Naive thymus-derived CD8-positive, alpha-beta T cell (primary cell): Measurements from ENCODE around the gene EHD4. TPM values are rescaled to one million over a fixed set of nuclear protein-coding genes. Genes with fewer than 3 reads are reported as not detected.

Source experiments
- ATAC-seq, 2 donors: fragments of 150-1000 bp; cut with Tn5 transposase in 1 of 2; sonication (Bioruptor Pico), chemical (Tn5 transposase) in 1 of 2; 1 replicate in 1 of 2; 2 replicates in 1 of 2; pipeline ENCODE4 v1.10.0; 2021; ENCODE audit warnings: mild to moderate bottlenecking in 2 of 2, moderate library complexity in 2 of 2
- POLR2A ChIA-PET: fragments of 350-600 bp; sonication (Branson Sonifier 250); formaldehyde crosslinking; loops from one replicate; lab custom pipeline; 2021; ENCODE audit warnings: antibody characterized with exemption; lab: Charles Lee
- DNase-seq, 10 donors: peaks; one replicate each; pipeline versions ENCODE4 v3.0.0 to v3.0.0-alpha.2; 2020 to 2022
- H3K27ac Mint-ChIP-seq, 10 donors: one replicate each; pipeline ENCODE4 v1.8.0; 2020 to 2022; ENCODE audit warnings: mild to moderate bottlenecking in 10 of 10, mixed read lengths in 10 of 10, moderate library complexity in 4 of 10, inconsistent platforms in 1 of 10
- H3K27me3 Mint-ChIP-seq, 5 donors: one replicate each; pipeline ENCODE4 v1.8.0; 2021 to 2022; ENCODE audit warnings: mixed read lengths in 5 of 5
- H3K36me3 Mint-ChIP-seq, 3 donors: one replicate each; pipeline ENCODE4 v1.8.0; 2020 to 2022; ENCODE audit warnings: mixed read lengths in 3 of 3, mild to moderate bottlenecking in 2 of 3, inconsistent platforms in 1 of 3
- H3K4me1 Mint-ChIP-seq, 4 donors: one replicate each; pipeline ENCODE4 v1.8.0; 2021 to 2022; ENCODE audit warnings: mixed read lengths in 4 of 4
- H3K4me3 Mint-ChIP-seq, 10 donors: one replicate each; pipeline ENCODE4 v1.8.0; 2020 to 2022; ENCODE audit warnings: mild to moderate bottlenecking in 10 of 10, mixed read lengths in 10 of 10, moderate library complexity in 6 of 10, inconsistent platforms in 1 of 10
- H3K9me3 Mint-ChIP-seq, 9 donors: one replicate each; pipeline ENCODE4 v1.8.0; 2020 to 2022; ENCODE audit warnings: mixed read lengths in 9 of 9, mild to moderate bottlenecking in 3 of 9, inconsistent platforms in 1 of 9, moderate library complexity in 1 of 9
- polyA plus RNA-seq, 3 donors: library from polyadenylated mRNA; unstranded; fragments of 300-500 nt; fragmentation: Illumina TruSeq; gene quantifications; one replicate each; pipeline ENCODE4 v1.2.3, GENCODE V29; 2021
- total RNA-seq, 8 experiments: library from RNA in 2 of 8; stranded (reverse) in 2 of 8; gene quantifications; one replicate each; pipeline ENCODE4 v1.2.3 and lab custom pipeline; 2021 to 2026

EHD4 gene
- total and polyA plus RNA-seq, 5 experiments from 2014 or later = 5.2 to 10.4 (median 7.6) TPM

DNA sequence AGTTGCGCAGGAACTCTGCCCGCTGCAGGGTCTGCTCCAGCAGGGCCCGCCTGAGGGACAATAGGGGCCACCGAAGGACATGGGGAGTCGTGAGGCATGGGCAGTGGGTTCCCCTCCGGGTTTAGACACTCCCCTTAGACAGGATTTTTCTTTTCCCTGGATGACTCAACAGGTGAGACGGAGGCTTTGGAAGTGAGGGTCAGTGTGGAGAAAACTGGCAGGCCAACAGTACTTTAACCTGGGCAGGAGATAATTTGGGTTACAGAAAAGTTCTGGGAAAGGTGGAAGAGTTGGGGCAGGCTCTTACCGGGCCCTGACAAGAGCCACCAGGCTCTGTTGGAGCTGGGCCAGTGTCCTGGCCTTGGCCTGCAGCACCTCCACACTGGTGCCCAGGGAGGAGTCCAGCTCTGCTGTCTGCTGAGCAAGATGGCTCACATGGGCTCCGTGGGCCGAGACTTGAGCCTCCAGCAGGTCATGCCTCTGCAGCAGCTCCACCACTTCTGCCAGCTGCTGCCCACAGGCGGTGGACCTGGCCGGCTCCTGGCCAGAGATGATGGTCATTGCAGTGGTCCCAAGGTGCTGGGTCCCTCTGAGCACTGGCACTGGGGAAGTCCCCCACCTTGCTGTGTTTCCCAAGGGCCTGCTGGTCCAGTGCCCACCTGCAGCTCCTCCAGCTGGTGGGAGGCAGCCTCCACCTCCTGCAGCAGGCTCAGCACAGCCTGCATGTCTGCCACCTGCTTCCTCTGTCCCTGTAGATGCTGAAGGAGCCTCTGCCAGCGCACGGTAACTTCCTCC, 89.5 kb downstream of the EHD4 start:
- POLR2A ChIA-PET = interaction anchor here (1.6 kb wide), 1 partner anchor 12 kb away, joined by 5 read pairs; no protein-coding TSS in a partner anchor
- Mint-ChIP-seq H3K4me3 (peak overlapping the region in 7 of 10 donors; percentile 12 to 62 (median 36)), H3K36me3 (no peaks in the 10 kb centered on the region), H3K27me3 (peaks cover 6 to 27% (median 15%) of the 10 kb centered on the region in 5 donors), H3K9me3 (peaks cover 0 to 1% (median 0%) of the 10 kb centered on the region in 9 donors), H3K27ac (peak overlapping the region in 1 of 10 donors; percentile 78), H3K4me1 (peaks cover 9 to 22% (median 17%) of the 10 kb centered on the region in 4 donors)
- DNase-seq (no peak), ATAC-seq (no peak)

DNA sequence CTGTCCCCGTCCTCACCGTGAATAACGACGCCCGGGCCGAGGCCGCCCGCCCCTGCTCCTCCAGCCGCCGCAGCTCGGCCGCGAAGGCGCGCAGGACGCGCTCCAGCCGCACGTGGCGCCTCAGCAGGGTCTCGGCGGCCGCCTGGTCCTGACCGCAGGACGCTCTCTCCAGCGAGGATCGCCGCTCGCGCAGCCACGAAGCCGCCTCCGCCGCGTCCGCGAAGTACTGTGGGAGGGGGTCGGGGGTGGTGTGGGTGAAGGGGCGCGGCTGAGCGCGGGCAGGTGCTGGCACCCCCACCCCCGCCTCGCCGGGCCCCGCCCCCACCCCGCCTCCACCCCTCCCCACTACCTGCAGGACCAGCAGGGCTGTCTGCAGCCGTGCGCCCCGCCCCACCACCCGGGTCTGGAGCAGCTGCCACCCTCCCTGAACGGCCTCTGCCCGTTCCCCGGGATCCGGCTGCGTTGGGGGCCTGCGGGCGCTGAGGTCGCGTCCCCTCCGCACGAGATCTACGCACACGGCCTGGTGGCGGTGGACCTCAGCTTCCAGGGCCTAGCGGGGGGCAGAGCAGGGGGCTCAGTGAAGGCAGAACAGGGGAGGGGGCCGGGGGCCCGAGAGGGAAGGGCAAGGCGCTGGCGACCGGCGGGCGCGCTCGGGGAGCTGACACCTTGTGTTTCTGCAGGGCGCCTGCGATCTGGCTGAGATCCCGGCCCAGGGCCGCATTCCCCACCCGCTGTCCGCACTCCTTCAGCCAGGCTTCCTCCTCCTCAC, 90.3 kb downstream of the EHD4 start:
- Mint-ChIP-seq H3K9me3 (peaks cover 0 to 1% (median 0%) of the 10 kb centered on the region in 9 donors), H3K27ac (peak overlapping the region in 1 of 10 donors; percentile 78), H3K4me3 (peak overlapping the region in 4 of 10 donors; percentile 12 to 72 (median 40)), H3K27me3 (peaks cover 6 to 27% (median 15%) of the 10 kb centered on the region in 5 donors), H3K4me1 (peaks cover 7 to 18% (median 11%) of the 10 kb centered on the region in 4 donors), H3K36me3 (no peaks in the 10 kb centered on the region)
- DNase-seq = no peak
- peak; percentile 38 to 72 for ATAC-seq
- POLR2A ChIA-PET = interaction anchor here (1.2 to 1.6 kb wide), 2 partner anchors 13 to 20 kb away, joined by 3 to 5 read pairs; no protein-coding TSS in a partner anchor

DNA sequence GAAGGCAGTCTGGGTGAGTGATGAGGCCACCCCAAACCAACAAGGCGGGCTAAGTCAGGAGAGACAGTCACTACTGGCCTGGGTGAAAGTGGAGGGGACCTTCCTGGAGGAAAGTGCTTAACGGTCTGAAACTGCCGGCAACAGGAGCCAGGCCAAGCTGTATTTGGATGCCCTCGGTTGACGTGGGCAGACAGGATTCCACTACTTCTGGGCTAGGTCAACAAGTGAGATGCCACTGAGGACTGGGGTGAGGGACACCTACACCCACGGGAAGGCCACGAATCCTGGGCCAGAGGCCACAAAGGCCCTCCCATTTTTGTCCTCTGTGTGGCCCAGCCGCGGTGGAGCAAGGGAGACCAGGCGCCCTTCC, 90.8 kb downstream of the EHD4 start:
- Mint-ChIP-seq H3K36me3 (no peaks in the 10 kb centered on the region), H3K9me3 (peaks cover 0 to 1% (median 0%) of the 10 kb centered on the region in 9 donors), H3K4me1 (peaks cover 7 to 18% (median 11%) of the 10 kb centered on the region in 4 donors), H3K27ac (peak overlapping the region in 1 of 10 donors; percentile 18), H3K4me3 (peak overlapping the region; percentile 31 to 72 (median 58)), H3K27me3 (peaks cover 6 to 27% (median 15%) of the 10 kb centered on the region in 5 donors)
- POLR2A ChIA-PET = interaction anchor here (1.2 kb wide), 1 partner anchor 19 kb away, joined by 3 read pairs; no protein-coding TSS in a partner anchor
- no peak for ATAC-seq
- DNase-seq = no peak

DNA sequence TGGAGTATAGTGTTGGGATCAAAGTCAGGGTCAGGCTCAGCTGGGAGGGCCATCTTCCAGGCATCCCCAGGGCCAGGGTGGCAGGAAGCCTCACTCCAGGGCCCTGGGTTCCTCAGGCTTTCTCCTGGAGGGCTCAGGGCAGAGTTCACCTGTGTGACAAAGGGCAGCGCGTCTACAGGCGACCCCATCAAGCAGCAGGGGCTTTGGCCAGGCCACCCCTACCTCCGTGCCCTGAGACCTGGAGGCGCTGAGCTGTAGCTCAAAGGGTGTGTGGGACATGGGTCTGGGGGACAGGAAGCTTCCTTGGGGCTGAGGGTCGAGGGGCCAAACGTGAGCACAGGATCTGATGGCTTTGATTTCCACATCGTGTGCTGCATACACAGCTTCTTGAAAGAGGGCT, 91.3 kb downstream of the EHD4 start:
- peaks cover 6 to 27% (median 15%) of the 10 kb centered on the region in 5 donors for H3K27me3 Mint-ChIP-seq
- DNase-seq (no peak), ATAC-seq (no peak)
- peaks cover 9 to 18% (median 11%) of the 10 kb centered on the region in 4 donors for H3K4me1 Mint-ChIP-seq
- POLR2A ChIA-PET = interaction anchor here (1.2 kb wide), 1 partner anchor 19 kb away, joined by 3 read pairs; no protein-coding TSS in a partner anchor
- H3K36me3 Mint-ChIP-seq = no peaks in the 10 kb centered on the region
- H3K4me3 Mint-ChIP-seq = peak overlapping the region; percentile 31 to 72 (median 58)
- H3K27ac Mint-ChIP-seq = peak overlapping the region in 1 of 10 donors; percentile 18
- peaks cover 0 to 1% (median 0%) of the 10 kb centered on the region in 9 donors for H3K9me3 Mint-ChIP-seq

DNA sequence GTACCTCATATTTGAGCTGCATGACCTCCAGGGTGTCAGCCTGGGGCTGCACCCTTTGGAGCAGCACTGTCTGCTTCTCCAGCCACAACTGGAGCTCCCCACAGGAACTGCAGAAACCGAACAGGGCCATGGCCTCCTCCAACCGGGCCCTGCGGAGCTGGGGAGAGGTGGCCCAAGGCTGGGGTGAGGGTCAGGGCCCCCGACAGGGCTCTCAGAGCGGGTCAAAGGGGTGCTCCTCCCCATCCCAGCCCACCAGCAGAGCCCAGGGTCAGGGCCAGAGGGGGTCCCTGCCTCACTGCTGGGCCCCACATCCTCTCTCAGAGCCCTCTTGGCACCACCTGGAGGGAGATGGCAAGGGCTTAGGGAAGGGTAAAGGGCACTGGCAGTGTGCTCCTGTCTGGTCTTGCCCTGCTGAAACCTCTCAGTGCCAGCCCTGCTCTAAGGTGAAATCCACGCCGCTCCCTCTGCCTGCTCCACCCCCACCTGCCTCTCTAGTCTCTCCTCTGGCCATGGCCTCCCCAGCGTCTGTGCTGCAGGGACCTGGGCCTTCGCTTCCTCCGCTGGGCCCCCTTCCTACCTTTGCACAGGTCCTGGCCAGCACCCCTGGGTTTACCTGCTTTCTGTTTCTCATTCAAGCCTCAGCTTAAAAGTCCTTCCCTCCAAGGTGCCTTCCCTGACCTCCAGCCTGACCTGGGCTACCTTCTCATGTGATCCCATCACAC, 92.0 kb downstream of the EHD4 start:
- POLR2A ChIA-PET = interaction anchor here (0.7 kb wide), 1 partner anchor 14 kb away, joined by 3 read pairs; no protein-coding TSS in a partner anchor
- H3K9me3 Mint-ChIP-seq = peaks cover 0 to 1% (median 0%) of the 10 kb centered on the region in 9 donors
- H3K4me3 Mint-ChIP-seq = peak overlapping the region in 1 of 10 donors; percentile 67
- H3K27ac Mint-ChIP-seq = peak overlapping the region in 1 of 10 donors; percentile 62
- ATAC-seq (no peak), DNase-seq (no peak)
- peaks cover 6 to 27% (median 15%) of the 10 kb centered on the region in 5 donors for H3K27me3 Mint-ChIP-seq
- H3K36me3 Mint-ChIP-seq = no peaks in the 10 kb centered on the region
- H3K4me1 Mint-ChIP-seq = peaks cover 8 to 16% (median 11%) of the 10 kb centered on the region in 4 donors

DNA sequence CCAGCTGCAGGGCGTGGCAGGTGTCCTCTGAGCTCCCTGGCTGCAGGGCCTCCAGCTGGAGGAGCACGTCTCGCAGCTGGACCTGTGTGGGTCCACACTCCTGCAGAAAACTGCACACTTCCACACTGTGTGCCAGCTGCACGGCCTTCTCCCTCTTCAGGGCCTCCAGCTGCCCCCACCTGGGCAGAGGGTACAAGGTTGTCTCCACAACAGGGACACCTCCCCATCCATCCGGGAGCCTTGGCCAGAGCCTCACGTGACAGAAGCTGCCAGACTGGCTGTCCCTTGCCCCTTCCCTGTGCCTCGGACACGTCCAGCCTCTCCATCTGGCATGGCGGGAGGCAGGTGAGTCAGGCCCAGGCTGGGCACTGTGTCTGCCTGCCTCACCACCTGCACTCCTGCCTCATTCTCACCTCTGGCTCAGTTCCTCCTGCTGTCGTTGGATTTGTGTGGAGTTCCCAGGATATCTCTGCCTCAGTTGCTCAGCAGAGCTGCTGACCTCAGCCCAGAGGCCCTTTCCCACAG, 93.0 kb downstream of the EHD4 start:
- Mint-ChIP-seq H3K27me3 (peaks cover 6 to 27% (median 15%) of the 10 kb centered on the region in 5 donors), H3K4me3 (no peak overlapping the region), H3K36me3 (no peaks in the 10 kb centered on the region), H3K27ac (peak overlapping the region in 1 of 10 donors; percentile 5), H3K4me1 (peaks cover 6 to 12% (median 9%) of the 10 kb centered on the region in 4 donors), H3K9me3 (peaks cover 0 to 1% (median 0%) of the 10 kb centered on the region in 9 donors)
- ATAC-seq (no peak), DNase-seq (no peak)
- POLR2A ChIA-PET = no interaction called here

DNA sequence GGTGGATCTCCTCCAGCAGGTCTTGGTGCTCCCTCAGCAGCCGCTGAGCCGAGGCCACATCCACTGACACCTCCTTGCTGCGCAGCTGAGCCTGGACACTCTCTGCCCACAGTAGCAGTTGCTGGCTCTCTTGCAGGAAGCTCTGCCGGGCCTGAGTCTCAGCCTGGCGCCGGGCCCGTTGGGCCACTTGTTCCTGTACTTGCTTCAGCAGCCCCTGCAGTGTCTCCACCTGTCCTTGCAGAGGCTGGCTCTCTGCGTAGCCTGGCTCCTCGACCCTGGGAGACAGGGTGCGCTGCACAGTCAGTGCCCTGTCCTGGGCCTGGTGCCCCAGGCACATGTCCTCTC, 94.0 kb downstream of the EHD4 start:
- Mint-ChIP-seq H3K9me3 (peaks cover 0 to 1% (median 0%) of the 10 kb centered on the region in 9 donors), H3K27me3 (peaks cover 6 to 27% (median 15%) of the 10 kb centered on the region in 5 donors), H3K27ac (peak overlapping the region in 3 of 10 donors; percentile 17 to 66 (median 57)), H3K4me1 (peaks cover 4 to 12% (median 9%) of the 10 kb centered on the region in 4 donors), H3K4me3 (no peak overlapping the region), H3K36me3 (no peaks in the 10 kb centered on the region)
- POLR2A ChIA-PET = no interaction called here
- DNase-seq (no peak), ATAC-seq (no peak)

DNA sequence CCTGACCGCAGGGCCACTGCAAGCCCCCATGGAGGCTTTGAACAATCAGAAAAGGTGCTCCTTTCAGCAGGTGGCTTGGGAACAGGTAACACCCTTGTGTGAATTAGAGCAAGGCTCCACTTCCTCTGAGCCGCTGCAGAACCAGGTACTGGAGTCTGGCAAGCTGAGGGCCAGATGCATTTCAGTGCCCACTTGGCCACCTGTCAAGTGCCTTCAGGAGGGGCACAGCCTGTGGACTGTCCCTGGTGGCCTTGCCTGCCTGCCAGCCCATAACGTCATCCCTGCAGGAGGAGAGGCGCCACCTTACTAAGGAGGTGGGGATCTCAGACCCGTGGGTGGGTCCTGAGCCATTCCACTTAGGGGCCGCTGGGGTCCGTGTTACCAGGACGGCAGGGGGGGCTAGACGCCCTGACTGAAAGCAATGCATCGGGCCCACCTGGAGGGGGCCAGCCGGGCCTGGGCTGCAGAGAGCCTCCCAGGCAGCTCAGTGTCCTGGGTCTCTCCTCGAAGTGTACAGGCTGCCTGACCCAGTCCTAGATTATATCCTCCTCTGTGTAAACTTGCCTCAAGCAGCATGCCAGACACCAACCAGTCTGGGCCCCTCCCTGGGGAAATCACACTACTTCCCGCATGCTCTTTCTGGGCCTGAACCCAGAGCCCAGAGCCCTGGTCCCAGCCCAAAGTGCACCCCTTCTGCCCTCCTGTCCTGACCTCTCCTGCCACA, 94.6 kb downstream of the EHD4 start:
- ATAC-seq (no peak), DNase-seq (no peak)
- H3K36me3 Mint-ChIP-seq = no peaks in the 10 kb centered on the region
- H3K4me1 Mint-ChIP-seq = peaks cover 4 to 12% (median 9%) of the 10 kb centered on the region in 4 donors
- H3K27ac Mint-ChIP-seq = peak overlapping the region in 1 of 10 donors; percentile 66
- peaks cover 0 to 1% (median 0%) of the 10 kb centered on the region in 9 donors for H3K9me3 Mint-ChIP-seq
- peaks cover 6 to 27% (median 15%) of the 10 kb centered on the region in 5 donors for H3K27me3 Mint-ChIP-seq
- no peak overlapping the region for H3K4me3 Mint-ChIP-seq
- POLR2A ChIA-PET = no interaction called here

DNA sequence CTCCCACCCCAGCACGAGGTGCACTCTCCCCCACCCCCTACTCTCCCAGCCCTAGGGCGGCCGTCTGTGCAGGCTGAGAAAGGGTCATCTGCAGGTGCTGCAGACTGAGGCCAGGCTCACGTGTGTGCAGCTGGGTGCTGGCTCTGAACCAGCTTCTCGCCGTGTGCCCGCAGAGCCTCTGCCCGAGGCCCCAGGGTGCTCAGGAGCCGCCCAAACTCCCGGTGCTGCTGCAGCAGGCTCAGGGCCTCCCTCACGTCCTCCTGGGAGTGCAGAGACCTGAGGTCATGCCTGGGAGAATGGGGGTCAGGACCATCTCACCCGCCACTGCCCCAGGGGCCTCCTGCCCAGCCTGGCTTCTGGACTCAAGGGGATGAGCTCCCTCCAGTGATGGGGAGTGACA, 95.7 kb downstream of the EHD4 start:
- peaks cover 4 to 12% (median 8%) of the 10 kb centered on the region in 4 donors for H3K4me1 Mint-ChIP-seq
- no peaks in the 10 kb centered on the region for H3K36me3 Mint-ChIP-seq
- peaks cover 0 to 1% (median 0%) of the 10 kb centered on the region in 9 donors for H3K9me3 Mint-ChIP-seq
- no peak overlapping the region for H3K4me3 Mint-ChIP-seq
- H3K27me3 Mint-ChIP-seq = peaks cover 5 to 27% (median 14%) of the 10 kb centered on the region in 5 donors
- POLR2A ChIA-PET = no interaction called here
- no peak for ATAC-seq
- no peak overlapping the region for H3K27ac Mint-ChIP-seq
- no peak for DNase-seq

DNA sequence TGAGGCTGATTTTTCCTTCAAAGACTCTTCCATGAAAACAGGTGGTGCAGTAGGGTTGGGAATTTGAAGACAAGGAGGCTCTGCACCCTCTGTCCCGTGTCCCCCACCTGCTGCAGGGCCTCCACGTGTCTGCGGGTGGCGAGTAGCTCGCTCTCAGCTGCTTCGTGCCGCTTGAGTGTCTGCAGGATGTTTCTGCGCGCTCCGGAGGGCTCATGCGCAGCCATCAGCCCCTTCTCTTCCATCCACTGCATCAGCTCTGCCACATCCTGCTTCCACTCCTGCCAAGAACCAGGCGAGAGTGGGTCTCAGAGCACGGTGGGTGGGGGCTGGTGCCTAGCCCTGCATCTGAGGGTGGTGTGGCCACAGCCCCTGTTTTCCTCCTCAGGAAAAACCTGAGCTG, 96.3 kb downstream of the EHD4 start:
- no peak overlapping the region for H3K4me3 Mint-ChIP-seq
- H3K27me3 Mint-ChIP-seq = peaks cover 0 to 20% (median 8%) of the 10 kb centered on the region in 5 donors
- POLR2A ChIA-PET = no interaction called here
- DNase-seq (no peak), ATAC-seq (no peak)
- no peaks in the 10 kb centered on the region for H3K9me3 Mint-ChIP-seq
- no peaks in the 10 kb centered on the region for H3K36me3 Mint-ChIP-seq
- H3K4me1 Mint-ChIP-seq = peaks cover 0 to 12% (median 6%) of the 10 kb centered on the region in 4 donors
- H3K27ac Mint-ChIP-seq = peak overlapping the region in 2 of 10 donors; percentile 62 to 74

DNA sequence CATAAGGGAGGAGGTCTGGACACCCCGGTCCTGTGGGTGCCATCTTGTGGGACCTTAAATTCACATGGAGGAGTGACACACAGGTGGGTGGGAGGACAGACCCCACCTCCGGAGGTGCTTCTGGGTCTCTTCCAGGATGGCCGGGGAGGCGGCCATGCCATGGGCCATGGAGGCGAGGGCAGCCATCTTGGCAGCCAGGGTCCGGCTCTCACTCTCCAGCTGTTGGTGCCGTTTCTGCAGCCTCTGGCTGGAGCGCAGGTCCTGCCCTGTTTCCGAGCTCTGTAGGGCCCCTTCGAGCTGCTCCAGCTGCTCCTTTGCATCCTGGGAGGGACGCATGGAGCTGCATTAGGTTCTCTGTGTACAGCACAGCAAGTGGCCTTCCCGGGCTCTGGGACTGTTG, 97.6 kb downstream of the EHD4 start:
- H3K9me3 Mint-ChIP-seq = no peaks in the 10 kb centered on the region
- DNase-seq (no peak), ATAC-seq (no peak)
- no peak overlapping the region for H3K4me3 Mint-ChIP-seq
- peak overlapping the region in 1 of 10 donors; percentile 74 for H3K27ac Mint-ChIP-seq
- POLR2A ChIA-PET = interaction anchor here (1.5 to 1.7 kb wide), 2 partner anchors 18 to 20 kb away, joined by 4 to 6 read pairs; no protein-coding TSS in a partner anchor
- H3K4me1 Mint-ChIP-seq = peaks cover 4 to 14% (median 9%) of the 10 kb centered on the region in 4 donors
- H3K36me3 Mint-ChIP-seq = no peaks in the 10 kb centered on the region
- peaks cover 0 to 7% (median under 1%) of the 10 kb centered on the region in 5 donors for H3K27me3 Mint-ChIP-seq
